Activated CD4-positive, alpha-beta T cell treated with anti-CD3 and anti-CD28 coated beads, Interleukin-2, amount 50 U/mL, for 4 hours (primary cell): ENCODE measurements around the gene MGAT3.

ENCODE experiments used
- DNase-seq, 2 experiments: peaks; one replicate each; pipeline ENCODE4 v3.0.0-alpha.2; 2020

The MGAT3 gene

DNA sequence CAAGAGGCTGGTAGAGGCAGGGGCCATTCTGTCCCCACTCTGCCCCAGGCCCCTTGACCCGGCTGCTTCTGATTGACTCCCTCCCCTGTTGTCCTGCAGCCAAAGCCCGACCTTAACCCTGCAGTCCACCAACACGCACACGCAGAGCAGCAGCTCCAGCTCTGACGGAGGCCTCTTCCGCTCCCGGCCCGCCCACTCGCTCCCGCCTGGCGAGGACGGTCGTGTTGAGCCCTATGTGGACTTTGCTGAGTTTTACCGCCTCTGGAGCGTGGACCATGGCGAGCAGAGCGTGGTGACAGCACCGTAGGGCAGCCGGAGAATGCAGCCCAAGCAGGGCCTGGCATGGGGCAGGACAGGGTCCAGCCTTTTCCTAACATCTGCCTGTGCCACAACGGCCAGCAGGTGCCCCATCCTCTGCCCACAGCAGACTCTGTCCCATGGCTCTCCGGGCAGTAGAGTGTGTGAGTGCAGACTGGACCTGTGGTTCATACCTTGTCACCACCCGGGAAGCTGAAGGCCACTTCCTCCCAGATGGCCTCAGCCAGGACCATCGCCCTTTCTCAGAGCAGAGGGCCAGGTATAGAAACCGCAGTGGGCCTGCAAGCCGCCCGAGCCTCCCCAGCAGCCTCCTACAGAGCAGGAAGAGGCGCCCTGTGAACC is 26.8 kb upstream of the MGAT3 start:
- DNase-seq, result no peak

DNA sequence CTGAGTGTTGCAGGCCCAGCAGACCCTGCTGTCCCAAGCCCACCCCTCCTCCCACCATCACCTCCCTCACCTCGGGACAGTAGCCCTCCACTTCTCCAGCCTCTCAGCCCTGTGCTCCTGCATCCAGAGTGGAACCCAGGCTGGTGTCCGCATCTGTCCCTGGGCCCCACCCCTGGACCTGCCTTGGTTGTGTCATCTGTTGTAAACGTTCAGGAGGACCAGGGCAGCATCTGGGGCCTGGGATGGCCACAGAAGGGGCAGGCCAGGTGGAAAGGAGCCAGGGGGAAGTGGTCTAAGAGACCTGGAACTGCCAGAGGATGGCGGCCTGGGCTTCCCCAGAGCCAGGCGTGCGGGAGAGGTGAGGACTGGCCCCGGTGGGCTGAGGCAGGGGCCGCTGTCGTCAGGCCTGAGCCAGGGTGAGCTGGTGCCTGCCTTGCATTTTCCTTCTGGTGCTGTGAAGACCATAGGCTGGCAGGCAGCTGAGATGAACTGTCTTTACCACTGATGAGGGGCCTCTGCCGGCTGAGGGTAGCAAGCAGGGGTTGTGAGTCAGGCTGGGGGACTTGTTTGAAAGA is 26.1 kb upstream of the MGAT3 start:
- no peak for DNase-seq

DNA sequence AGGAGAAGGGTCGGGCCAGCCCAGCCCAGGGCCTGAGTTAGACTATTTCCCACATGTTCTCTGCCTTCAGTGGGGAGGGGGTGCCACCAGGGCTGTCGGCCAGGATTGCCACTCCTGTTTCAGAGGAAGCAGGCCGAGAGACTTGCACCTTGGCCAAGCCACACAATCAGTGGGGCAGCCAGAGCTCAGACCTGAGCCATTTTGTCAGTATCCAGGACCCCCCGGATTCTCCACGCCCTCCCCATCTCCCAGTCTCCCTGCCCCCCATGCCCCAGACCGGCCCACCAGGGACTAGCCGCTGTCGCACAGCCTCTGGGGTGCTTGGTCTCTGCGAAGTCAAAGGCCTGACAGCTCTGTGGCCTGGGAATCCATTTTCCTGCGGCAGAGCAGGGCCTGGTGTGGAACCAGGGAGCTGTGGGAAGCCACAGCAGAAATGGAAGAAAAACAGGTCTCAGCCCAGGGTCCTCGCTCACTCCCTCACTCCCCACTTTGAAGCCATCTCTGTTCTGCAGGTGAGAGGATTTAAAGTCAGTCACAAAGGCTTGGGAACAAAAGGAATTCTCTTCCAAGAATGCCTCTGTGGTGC is 25.5 kb upstream of the MGAT3 start:
- DNase-seq, result no peak

DNA sequence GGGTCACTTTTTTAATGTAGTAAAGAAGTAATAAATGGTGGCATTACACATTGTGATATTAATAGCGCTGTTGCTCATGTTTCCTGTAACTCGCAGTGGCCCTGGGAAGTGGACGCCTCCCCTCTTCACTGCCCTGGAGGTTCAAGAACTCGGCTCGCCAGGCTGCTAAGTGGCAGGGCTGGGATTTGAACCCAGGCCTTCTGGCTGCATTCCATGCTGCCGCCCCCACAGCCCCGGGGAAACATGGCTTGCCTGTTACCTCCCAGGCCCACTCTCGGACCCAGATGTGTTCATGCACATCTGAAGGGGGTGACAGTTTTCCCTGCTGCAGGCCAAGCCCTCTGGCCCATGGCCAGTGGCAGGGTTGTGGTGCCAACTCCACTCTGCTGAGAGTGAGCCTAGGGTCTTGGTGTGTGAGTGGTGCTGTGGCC is 25.0 kb upstream of the MGAT3 start:
- no peak for DNase-seq

DNA sequence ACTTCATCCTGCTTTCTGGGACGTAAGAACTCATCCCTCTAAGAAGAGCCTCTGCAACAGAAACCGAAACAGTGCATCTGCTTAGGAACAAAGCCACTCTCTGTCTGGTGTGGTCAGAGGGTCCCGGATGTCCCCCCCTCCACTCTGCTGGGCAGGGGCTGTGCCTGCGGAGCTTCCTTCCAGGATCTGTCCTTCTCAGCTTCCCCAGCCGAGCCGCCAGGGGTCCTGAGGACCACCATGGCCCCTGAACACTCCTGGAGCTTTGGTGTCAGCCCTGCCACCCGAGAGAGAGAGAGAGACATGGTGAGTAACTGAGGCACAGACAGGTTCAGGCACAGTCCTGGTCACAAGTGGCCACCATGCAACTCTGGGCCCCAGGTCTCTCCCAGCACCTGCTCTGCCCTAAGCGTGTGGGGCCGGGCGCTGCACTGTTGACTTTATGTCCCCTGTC is 24.4 kb upstream of the MGAT3 start:
- no peak for DNase-seq

DNA sequence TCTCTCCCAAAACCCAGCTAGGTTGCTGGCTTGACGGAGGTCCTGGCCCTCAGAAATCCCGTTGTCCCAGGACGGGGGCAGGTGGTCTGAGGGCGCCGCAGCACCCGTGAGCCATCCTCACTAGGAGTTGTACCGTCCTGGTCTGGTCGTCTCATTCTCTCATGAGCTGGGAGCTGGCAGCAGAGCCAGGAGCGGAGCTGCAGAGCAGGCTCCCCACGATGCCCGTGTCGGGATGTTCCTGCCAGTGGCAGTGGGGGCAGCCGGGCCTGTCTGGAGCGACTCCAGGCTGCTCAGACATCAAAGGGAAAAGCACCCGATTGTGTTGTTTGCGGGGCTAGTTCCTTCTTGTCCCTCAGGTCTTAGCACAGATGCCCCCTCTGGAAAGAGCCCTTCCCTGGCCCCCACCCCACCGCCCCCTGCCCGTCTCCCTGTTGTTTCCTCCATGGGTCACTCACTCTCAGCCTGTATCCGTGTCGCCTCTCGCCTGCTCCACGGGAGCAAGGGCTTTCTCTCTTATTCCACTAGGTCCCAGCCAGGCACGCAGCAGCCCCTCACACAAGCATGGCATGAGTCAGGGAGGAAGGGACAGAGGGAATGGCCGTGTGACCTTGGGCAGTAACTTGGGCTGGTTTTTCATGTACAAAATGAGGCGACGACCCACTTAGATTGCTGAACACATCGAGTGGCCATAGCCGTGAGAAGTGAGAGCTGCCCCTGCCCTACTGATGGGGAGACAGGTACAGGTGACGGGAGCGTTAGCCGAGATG is 23.2 kb upstream of the MGAT3 start:
- no peak for DNase-seq

DNA sequence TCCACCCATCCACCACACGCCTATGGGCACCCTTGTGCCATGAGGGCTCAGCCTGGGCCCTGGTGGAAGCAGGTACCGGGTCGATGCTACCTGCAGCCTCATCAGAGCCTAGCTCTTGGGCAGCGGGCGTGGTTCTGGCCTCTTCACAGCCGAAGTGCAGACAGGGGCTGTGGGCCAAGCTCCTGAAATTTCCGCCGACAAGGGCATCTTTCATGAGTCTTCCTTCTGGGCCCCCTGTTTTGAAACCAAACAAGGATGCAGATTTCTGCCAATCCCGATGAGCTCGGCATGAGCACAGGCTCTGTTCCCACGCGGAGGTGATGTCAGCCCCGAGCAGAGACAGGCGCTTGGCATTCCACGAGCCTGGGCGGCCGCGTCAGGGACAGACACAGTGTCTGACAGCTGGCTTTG is 22.6 kb upstream of the MGAT3 start:
- no peak for DNase-seq

DNA sequence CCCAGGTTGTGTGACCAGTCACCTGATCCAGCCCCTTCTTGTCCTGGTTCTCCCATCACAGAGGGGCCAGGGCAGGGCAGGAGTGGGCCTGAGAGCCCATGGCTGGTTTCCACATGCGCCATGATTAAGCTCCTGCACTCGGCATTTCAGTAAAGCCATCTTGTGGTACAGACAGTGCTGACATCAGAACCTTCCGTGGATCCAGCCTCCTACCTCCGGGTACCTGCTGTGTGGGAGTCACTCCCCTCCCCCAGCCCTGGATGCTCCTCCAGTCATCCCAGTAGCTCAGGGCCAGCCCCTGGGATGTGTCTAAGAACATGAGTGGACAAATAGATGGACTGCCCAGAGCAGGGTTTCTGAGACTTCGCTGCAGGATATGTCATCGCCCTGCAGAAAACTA is 22.1 kb upstream of the MGAT3 start:
- no peak for DNase-seq

DNA sequence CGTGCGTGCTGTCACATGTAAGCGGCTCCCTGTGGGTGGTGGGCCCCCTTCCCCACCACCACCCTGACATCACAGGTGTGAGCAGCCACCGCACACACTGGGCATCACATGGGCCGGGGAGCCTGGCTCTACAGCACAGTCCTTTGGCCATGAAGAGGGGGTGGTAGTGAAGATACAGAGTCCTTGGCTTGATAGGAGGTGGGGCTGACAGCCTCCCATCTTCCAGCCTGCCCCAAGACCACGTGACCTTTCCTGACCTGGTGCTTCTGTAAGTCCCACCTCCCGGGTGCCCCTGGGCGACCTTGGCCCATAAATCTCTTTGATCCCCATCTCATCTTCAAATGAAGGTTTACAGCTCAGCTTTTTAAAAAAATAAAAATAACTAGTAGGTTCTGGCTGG is 21.2 kb upstream of the MGAT3 start:
- no peak for DNase-seq

DNA sequence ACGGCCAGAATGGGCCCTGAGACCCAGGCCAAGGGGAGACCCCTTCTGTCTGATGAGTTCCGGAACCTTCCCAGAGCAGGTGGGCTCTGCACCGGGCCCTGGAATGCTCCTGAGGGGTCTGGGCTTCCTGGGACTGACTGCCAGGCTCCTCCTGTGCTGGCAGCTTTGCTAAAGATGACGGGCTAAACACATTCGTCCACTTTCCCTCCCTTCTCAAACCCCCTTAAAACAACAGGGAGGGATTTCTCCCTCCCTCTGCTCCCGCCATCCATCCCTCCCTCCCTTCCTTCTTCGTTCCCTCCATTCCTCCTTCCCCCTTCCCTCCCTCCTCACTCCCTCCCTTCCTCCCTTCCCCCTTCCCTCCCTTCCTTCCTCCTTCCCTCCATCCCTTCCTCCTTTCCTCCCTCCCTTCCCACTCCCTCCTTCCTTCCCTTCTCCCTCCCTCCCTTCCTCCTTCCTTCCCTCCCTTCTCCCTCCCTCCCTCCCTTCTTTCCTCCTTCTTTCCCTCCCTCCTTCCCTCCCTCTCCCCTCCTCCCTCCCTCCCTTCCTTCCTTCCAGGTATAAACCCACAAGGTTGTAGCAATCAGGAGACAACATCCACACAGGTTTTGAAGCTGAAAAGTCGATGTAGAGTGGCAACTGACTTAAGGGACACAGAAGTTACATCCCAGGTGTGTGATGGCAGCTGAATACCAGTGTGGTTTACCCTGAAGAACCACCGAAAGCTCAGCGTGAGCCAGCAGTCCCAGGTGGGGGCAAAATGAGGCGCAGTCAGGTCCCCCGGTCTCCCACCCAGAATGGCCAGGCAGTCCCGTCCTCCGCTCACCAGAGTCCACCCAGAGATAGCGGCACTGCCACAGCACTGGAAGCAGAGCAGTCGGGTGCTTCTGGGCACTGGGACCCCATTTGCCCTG is 18.8 kb upstream of the MGAT3 start:
- DNase-seq, result no peak

DNA sequence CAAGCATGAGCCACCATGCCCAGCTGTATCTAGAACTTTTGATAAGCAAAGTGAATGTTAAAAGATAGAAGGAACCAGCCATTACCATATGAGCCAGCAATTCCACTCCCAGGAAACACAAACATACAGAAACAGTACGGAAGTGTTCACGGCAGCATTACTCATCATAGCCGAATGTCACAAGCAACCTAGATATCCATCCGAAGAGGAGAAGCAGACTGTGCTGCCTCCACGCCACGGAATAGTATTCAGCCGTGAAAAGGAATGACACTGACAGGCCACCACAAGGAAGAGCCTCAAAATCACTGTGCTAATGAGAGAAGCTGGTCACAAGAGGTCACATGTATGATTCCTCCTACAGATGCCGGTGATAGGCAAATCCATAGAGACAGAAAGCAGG is 17.6 kb upstream of the MGAT3 start:
- DNase-seq, result no peak

DNA sequence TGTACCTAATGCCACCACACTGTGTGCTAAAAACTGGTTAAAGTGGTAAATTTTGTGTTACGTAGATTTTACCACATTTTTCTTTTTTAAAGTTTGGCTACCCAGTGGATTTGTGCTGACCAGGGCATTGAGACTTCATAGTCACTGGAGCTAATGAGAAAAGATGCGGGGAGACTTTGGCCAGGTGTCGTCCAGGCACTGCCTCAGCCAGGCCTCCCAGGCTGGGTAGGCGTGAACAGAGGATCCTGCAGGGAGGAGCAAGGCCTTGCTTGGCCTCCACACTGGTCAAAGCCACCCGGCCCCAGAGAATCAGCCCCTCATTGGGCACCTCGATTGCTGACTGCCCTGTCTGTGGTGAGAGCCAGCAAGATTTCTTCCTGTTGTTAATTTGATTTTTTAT is 13.4 kb upstream of the MGAT3 start:
- DNase-seq, result no peak

DNA sequence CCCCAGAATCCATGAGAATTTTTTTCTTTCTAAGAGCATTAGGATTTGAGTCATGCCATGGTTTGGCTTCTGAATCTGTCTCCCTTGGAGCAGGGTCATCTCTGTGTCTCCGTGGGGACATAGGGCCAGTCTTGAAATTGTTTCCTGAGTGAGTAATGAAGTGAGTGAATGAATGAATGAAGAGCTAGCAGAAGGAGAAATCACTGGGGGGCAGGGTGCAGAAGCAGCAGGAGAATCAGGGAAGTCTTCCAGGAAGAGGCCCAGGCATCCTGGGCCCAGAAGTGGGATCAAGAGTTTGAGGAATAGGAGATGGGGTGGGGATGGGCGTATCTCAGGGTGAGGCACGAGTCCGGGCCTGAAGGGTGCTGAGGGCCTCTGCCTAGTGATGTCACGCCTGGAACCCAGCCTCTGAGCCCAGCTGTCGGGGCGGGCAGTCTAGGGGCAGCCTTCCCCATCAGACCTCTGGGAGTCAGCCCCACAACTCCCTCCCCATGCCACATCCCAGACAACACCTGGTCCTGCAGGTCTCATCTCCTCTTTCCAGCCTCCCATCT is 12.5 kb upstream of the MGAT3 start:
- DNase-seq, result no peak

DNA sequence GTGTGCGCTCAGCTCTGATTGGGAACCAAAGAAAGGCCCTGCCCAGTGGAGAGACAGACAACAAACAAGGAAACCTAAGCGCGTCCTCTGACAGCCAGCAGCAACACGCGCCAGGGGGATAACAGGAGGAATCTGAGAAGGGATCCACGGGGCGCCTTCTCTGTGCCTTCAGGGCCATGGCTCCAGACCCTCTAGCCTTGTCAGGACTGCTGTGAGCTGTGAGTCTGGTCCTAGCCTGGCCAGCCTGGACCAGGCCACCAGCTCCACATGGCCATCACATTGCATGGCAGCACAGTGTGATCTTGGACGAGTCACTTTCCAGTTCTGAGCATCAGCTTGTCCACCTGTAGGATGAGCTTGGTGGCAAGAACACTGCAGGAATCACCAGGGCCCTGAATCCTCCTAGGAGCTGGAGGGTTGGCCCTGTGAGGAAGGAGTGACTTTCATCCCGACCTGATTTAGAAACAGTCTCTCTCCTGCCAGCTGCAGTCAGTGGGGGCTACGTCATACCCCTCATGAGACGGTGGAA is 11.8 kb upstream of the MGAT3 start:
- DNase-seq, result no peak

DNA sequence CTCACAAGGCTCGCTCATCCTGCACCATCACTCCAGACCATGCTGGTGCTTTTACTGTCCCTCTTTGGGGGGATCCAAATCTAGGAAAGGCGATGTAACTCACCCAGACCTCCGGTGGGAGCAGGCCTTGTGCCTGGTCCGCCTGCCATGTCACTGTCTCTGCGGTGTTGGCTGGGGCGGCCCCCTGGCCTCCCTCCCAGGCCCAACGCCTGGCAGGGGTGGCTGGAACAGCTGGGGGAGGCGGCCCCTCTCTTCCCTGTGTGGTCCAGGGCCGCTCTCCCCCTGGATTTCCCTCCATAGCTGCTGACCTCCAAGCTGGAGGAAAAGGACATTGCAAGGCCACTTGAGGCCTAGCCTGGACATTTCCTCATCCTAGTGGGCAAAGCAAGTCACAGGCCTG is 11.1 kb upstream of the MGAT3 start:
- no peak for DNase-seq

DNA sequence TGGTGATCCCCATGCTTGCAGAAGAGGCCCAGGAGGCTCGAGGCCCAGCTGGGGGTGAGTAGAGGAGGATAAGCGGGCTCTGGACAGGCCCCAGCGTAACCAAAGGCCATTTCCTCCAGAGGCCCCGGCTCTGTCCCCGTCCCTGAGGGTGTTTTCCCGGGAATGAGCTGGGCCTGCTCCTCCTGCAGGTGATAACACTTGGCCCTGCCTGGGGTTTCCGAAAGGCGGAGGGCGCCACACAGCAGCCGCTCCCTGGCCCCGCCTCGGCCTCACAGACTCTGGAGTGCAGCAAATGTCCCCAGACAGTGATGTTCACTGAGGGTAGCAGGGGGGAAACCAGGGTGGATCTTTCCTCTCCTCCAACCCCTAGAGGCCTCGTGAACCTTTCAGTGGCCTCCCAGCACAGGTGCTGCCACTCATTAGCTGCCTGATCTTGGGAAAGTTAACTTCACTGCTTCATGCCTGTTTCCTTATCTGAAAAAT is 10.5 kb upstream of the MGAT3 start:
- DNase-seq, result no peak

DNA sequence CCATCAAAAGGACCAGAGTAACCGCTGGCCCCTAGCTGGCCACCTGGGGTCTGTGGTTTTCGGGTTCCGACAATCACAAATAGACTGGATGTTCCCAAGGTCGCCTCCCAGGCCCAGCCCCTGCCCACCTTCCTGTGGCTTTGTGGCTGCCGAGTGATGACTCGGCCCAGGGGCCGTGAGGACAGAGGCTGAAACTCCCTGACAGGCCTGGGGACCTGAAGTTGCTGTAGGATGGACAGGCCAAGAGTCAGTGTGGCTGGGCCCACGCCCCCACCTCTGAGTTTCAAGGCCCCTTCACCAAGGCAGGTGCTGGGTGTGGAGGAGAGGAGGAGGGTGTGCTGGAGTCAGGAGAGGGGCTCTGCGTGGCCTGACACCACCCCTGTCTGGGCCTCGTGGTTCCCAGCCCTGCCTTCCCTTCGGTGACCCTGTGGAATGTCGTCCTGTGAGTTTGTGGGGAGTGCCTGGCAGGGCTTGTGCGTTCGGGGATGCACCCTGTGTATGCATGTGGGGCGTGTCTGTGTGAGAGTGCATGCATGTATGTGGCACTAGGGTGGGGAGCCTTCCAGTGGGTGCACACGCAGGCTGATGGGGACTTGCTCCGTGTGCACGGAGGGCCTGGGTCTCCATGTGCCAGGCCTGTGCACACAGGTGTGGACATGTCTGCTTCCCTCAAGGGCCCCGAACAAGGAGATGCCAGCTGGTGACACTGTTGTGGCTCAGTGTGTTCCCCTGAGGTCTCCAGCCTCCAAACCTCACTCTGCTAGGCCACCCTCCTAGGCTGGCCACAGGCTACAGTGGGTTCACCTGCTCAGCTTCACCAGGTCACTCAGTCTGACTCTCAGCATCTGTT is 8.4 kb upstream of the MGAT3 start:
- DNase-seq, result no peak

DNA sequence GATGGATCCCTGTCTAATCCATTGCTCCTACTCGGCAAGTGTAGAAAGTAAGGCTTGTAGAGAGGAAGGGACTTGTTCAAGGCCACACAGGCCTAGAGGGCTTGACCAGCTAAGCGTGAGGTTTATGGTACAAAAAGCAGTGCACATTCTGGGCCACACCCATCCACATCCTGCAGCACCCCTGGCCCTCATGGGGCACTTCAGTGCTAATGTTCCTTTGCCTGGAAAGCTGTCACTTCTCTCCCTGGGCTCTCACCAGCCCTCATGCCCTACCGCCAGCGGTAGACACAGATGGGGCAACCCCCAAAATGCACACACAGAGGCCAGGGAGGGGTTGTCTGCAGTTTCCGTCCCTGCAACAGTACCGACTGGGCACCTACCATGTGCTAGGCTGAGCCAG is 7.1 kb upstream of the MGAT3 start:
- DNase-seq, result no peak

DNA sequence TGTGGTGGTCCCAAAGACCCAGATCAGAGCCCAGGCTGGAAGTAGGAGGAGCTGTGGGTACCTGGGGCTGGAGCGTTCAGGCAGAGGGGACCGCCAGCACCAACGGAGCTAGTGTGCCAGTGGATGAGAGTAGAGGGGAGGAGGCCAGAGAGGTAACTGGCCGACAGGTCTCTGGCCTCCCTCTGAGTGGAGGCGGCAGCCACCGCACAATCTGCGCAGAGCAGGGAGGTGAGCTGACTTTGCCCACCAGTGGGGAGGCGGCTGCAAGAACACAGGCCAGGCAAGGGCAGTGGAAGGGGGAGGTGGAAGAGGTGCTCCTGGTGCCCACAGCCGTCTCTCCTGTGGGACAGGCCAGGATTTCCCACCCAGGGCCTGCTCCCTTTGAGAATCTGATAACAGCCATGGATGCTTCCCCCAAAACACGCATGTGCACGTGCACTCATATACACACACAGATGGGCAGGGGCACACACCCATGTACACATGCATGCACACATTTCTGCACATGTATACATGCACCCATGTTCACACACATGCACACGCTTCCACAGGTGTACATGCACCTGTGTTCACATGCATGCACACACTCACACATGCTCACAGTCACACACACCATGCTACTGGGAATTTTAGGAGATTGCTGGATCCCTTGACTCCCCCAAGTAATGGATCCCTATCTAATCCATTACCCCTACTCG is 6.4 kb upstream of the MGAT3 start:
- DNase-seq, result no peak

DNA sequence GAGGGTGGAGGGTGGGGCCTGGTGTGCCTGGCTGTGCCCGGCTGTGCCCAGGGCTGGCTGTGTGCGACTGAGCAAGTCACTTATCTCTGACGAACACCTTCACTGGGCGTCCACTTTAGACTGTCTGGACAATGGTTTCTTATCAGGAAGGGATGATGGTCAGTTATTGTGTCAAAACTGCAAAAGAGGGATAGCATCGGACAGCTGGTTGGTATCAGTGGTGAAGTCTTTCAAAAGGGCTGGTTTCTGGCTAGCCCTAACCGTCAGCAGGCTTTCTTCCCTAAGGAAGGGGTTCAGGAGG is 4.1 kb upstream of the MGAT3 start:
- DNase-seq, result no peak
